OCI-LY1 (cell line): ENCODE results near the gene ADD2.

Experiments used
- CTCF ChIP-seq: fragments of 200-600 bp; sonication (generic), shearing (Covaris generic); IDR thresholded peaks from 2 replicates; pipeline ENCODE4 v1.5.1; 2017; ENCODE audit warnings: mild to moderate bottlenecking, antibody characterized with exemption, low read length, moderate library complexity, mixed read lengths
- EZH2 ChIP-seq: fragments of 200-600 bp; sonication (generic), shearing (Covaris generic); IDR thresholded peaks from 2 replicates; pipeline ENCODE4 v1.8.0; 2017; ENCODE audit warnings: borderline replicate concordance, mixed run types, mild to moderate bottlenecking, antibody characterized with exemption, low read length, moderate library complexity, mixed read lengths

- TF ChIP-seq CTCF (no peak), EZH2 (no peak)
These were observed 58.5 kb downstream of the ADD2 start for GRCh38 chr2:70709275-70710037.
